SK-N-MC (cell line): Measurements from ENCODE around the gene IL1RAPL1.

Experiments
- EZH2 ChIP-seq: fragments of 200-600 bp; sonication (generic); IDR thresholded peaks from one replicate; pipeline ENCODE4 v1.6.1; 2017; ENCODE audit warnings: antibody characterized with exemption
- FOXP2 ChIP-seq: optimal IDR thresholded peaks from 2 replicates; pipeline ENCODE3; 2011; ENCODE audit warnings: mild to moderate bottlenecking, moderate library complexity; ENCODE audit not compliant: insufficient read depth; ENCODE audit errors: extremely low read length, control extremely low read depth
- POLR2AphosphoS5 ChIP-seq: IDR thresholded peaks from 2 replicates; pipeline ENCODE4 v1.6.1; 2012; ENCODE audit warnings: mild to moderate bottlenecking, low read depth, low read length, borderline replicate concordance

GRCh38 chrX:29455702-29456101, 868.5 kb downstream of the IL1RAPL1 start:
- no peak for TF ChIP-seq EZH2
- no peak for TF ChIP-seq POLR2AphosphoS5
- TF ChIP-seq FOXP2 = no peak
